Measurements from ENCODE around the gene PVALB.
A peak's percentile ranks its signal among the peaks of the same experiment; 100 is the strongest.

PVALB gene

GRCh38 chr22:36853407-36854099 is 36.7 kb upstream of the PVALB start:
- peak overlapping the region; percentile 55 for H3K4me3 Mint-ChIP-seq
- H3K36me3 Mint-ChIP-seq, result peaks cover 2% of the 10 kb centered on the region
- H3K27me3 Mint-ChIP-seq, result peaks cover 2% of the 10 kb centered on the region
- no peaks in the 10 kb centered on the region for H3K9me3 Mint-ChIP-seq
- peak overlapping the region; percentile 83 for H3K27ac Mint-ChIP-seq
- H3K4me1 Mint-ChIP-seq, result peaks cover 14% of the 10 kb centered on the region

GRCh38 chr22:36852056-36852973 is 35.5 kb upstream of the PVALB start:
- H3K9me3 Mint-ChIP-seq, result no peaks in the 10 kb centered on the region
- peak overlapping the region; percentile 49 for H3K4me3 Mint-ChIP-seq

DNA sequence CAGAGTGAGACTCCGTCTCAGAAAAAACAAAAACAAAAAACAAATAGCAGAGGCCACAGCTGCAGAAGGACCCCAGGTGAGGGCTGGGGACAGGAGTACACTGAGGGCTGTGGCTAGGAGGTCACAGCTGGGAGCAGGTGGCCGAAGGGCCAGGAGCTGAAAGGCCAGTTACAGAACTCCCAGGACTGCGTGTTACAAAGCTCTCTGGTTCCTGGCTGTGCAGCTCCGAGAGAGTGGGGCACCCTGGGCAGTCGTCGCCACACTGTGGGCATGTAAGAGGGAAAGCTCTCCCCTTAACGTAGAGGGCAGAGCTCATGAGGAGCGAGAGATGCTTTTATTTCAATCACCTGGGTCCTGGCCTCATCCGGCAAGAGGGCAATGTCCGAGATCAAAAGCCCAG is 33.8 kb upstream of the PVALB start:
- Mint-ChIP-seq H3K27ac (no peak overlapping the region), H3K9me3 (no peaks in the 10 kb centered on the region), H3K4me1 (peaks cover 8% of the 10 kb centered on the region), H3K36me3 (peaks cover 2% of the 10 kb centered on the region), H3K27me3 (peaks cover 4% of the 10 kb centered on the region), H3K4me3 (no peak overlapping the region)

More at GRCh38 chr22:36852056-36852973, 35.5 kb upstream of the PVALB start:
- Mint-ChIP-seq H3K27me3 (peaks cover 3% of the 10 kb centered on the region), H3K27ac (no peak overlapping the region), H3K36me3 (peaks cover 2% of the 10 kb centered on the region), H3K4me1 (peaks cover 14% of the 10 kb centered on the region)

DNA sequence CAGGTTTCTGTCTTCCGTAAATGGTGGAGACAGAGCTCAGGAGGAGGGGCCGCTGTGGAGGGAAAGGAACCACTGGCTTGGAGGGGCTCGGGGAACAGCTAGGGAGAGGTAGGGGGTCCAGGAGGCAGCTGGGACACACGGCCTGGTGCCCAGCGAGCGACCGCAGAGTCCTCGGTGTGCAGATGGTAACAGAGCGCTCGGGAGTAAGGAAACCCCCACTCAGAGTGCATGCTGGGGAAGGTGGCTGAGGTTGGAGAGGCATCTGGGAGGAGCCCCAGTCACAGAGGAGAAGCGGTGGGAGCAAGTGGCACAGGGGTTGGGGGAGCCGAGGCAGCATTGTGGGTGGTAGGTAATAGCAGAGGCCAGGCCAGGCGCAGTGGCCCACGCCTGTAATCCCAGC is 33.2 kb upstream of the PVALB start:
- Mint-ChIP-seq H3K27ac (no peak overlapping the region), H3K4me3 (no peak overlapping the region), H3K4me1 (peaks cover 8% of the 10 kb centered on the region), H3K27me3 (peaks cover 4% of the 10 kb centered on the region), H3K9me3 (no peaks in the 10 kb centered on the region), H3K36me3 (peaks cover 2% of the 10 kb centered on the region)

- H3K27ac Mint-ChIP-seq, result no peak overlapping the region
- H3K9me3 Mint-ChIP-seq, result no peaks in the 10 kb centered on the region
- H3K36me3 Mint-ChIP-seq, result no peaks in the 10 kb centered on the region
- H3K27me3 Mint-ChIP-seq, result peaks cover 6% of the 10 kb centered on the region
- no peak overlapping the region for H3K4me3 Mint-ChIP-seq
- H3K4me1 Mint-ChIP-seq, result no peaks in the 10 kb centered on the region
Observed at GRCh38 chr22:36846949-36847348, 30.1 kb upstream of the PVALB start.

DNA sequence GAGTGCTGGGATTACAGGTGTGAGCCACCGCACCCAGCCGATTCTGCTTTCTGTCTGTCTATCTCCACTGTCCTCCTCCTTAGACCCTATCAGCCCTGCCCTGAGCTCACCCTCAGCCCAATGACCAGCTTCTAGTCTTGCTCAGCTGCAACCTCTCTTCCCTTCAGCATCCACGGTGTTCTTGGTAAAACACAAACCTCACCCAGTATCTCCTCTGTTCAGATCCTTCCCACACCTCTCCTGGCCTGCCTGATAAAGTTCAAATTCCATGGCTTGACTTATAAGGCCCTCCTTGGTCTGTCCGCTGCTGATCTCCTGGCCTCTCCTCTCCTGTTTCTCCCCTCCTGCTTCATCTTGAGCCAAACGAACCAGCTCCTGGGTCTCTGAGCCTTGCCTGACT is 29.4 kb upstream of the PVALB start:
- no peak overlapping the region for H3K27ac Mint-ChIP-seq

DNA sequence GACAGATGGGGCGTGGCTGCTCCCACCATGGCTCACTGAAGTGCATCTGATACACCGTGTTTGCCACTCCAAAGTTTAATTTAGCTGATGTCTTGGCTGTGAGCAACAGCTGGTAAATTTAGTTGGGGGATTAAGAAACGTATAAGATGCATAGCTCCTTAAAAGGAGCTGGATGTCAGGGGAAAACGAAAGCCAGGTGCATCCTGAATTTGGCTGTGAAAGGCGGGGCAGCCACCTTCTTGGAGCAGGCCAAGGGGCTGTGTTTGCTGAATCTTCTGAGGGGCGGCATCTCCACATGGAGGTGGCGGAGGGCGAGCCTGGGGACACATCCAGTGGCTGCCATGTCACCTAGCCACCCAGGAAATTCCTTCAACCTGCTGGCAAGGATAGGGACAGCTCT is 23.3 kb upstream of the PVALB start:
- Mint-ChIP-seq H3K9me3 (no peaks in the 10 kb centered on the region), H3K4me3 (no peak overlapping the region), H3K4me1 (no peaks in the 10 kb centered on the region), H3K36me3 (no peaks in the 10 kb centered on the region), H3K27me3 (peaks cover 8% of the 10 kb centered on the region), H3K27ac (no peak overlapping the region)

More for the DNA sequence above, 29.4 kb upstream of the PVALB start:
- no peaks in the 10 kb centered on the region for H3K4me1 Mint-ChIP-seq
- no peaks in the 10 kb centered on the region for H3K36me3 Mint-ChIP-seq
- H3K9me3 Mint-ChIP-seq, result no peaks in the 10 kb centered on the region
- no peak overlapping the region for H3K4me3 Mint-ChIP-seq
- peaks cover 6% of the 10 kb centered on the region for H3K27me3 Mint-ChIP-seq

- H3K4me1 Mint-ChIP-seq, result no peaks in the 10 kb centered on the region
- H3K4me3 Mint-ChIP-seq, result no peak overlapping the region
- no peaks in the 10 kb centered on the region for H3K36me3 Mint-ChIP-seq
- H3K27ac Mint-ChIP-seq, result no peak overlapping the region
- no peaks in the 10 kb centered on the region for H3K9me3 Mint-ChIP-seq
- peaks cover 8% of the 10 kb centered on the region for H3K27me3 Mint-ChIP-seq
Observed at GRCh38 chr22:36839356-36840073, 22.7 kb upstream of the PVALB start.

DNA sequence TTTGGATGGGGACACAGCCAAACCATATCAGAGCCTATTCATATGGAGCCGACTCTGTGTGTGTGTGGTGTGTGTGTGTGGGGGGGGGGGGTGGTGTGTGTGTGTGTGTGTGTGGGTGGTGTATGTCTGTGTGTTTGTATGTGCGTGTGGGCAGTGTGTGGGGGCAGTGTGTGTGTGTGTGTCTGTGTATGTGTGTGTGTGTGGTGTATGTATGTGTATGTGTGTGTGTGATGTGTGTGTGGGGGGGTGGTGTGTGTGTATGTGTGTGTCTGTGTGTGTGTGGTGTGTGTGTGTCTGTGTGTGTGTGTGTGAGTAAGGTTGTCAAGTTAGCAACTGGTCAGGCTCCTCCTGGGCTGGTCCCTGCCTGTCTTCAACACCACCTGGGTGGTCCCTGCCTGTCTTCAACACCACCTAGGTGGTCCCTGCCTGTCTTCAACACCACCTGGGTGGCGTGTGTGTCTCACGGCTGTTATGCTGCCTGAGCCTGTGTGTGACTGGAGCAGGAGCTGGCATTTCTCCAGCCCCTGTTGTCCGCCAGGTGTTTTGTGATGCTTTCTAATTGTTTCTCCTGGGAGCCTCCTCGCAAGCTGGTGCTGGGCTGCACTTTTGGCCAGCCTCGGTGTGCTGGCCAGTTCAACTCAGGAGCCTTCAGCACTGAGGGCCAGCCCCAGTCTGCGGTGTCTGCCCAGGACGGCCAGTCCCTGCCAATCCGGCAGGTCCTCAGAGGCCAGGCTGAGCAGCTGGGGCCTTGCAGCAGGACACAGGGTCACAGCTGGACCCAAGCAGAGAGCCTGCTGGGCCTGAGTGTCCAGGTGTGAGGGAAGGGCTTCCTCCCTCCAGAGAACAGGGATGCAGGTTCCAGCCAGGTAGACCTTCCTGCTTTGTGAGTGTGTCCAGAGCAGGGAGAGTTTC is 21.5 kb upstream of the PVALB start:
- Mint-ChIP-seq H3K27ac (no peak overlapping the region), H3K9me3 (no peaks in the 10 kb centered on the region), H3K4me1 (no peaks in the 10 kb centered on the region), H3K27me3 (peaks cover 9% of the 10 kb centered on the region), H3K36me3 (no peaks in the 10 kb centered on the region), H3K4me3 (no peak overlapping the region)

- H3K27me3 Mint-ChIP-seq, result peaks cover 15% of the 10 kb centered on the region
- H3K27ac Mint-ChIP-seq, result no peak overlapping the region
- H3K4me3 Mint-ChIP-seq, result no peak overlapping the region
- no peaks in the 10 kb centered on the region for H3K9me3 Mint-ChIP-seq
- H3K36me3 Mint-ChIP-seq, result no peaks in the 10 kb centered on the region
- H3K4me1 Mint-ChIP-seq, result peaks cover 7% of the 10 kb centered on the region
Observed at GRCh38 chr22:36835903-36836302, 19.1 kb upstream of the PVALB start.

GRCh38 chr22:36833073-36833472 is 16.2 kb upstream of the PVALB start:
- no peaks in the 10 kb centered on the region for H3K9me3 Mint-ChIP-seq
- no peaks in the 10 kb centered on the region for H3K36me3 Mint-ChIP-seq
- H3K27me3 Mint-ChIP-seq, result peaks cover 12% of the 10 kb centered on the region
- no peak overlapping the region for H3K27ac Mint-ChIP-seq
- no peak overlapping the region for H3K4me3 Mint-ChIP-seq
- H3K4me1 Mint-ChIP-seq, result peaks cover 20% of the 10 kb centered on the region

- Mint-ChIP-seq H3K9me3 (no peaks in the 10 kb centered on the region), H3K27ac (no peak overlapping the region), H3K27me3 (peaks cover 11% of the 10 kb centered on the region), H3K4me3 (no peak overlapping the region), H3K4me1 (peaks cover 20% of the 10 kb centered on the region), H3K36me3 (no peaks in the 10 kb centered on the region)
Observed at GRCh38 chr22:36831717-36832116, 14.9 kb upstream of the PVALB start.

DNA sequence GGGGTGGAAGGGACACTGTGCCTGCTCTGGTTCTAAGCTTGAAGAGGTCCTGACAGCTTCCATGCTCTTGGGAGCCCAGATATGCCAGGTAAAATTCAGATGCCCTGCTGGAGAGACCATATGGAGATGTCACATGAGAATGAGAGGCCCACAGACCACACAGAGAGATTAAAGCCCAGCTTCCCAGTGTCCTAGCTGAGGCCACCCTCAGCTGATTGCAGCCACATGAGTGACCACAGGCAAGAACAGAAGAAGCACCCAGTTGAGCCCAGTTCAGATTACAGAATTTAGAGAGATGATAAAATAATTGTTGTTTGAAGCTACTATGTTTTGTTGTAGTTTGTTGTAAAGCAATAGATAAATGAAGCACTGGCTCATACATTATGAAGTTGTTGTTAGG is 14.4 kb upstream of the PVALB start:
- Mint-ChIP-seq H3K9me3 (no peaks in the 10 kb centered on the region), H3K36me3 (no peaks in the 10 kb centered on the region), H3K4me3 (no peak overlapping the region), H3K4me1 (peaks cover 20% of the 10 kb centered on the region), H3K27me3 (peaks cover 11% of the 10 kb centered on the region), H3K27ac (no peak overlapping the region)

DNA sequence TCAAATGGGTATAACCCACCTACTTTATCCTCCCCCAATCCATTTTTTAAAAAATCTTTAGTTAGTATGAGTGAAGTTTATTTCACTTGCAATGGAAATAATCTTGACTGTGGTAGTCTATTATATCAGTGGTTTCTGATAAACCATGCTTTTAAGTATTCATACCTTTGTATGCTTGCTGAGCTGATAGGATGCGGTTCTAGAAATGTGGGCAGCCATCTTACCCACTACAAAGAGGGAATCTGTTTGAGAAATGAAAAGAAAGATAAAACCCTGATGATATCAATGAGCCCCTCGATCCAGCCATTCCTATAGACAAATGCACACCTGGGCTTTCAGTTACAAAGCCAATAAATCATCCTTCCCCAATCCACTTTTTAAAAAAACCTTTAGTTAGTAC is 13.8 kb upstream of the PVALB start:
- Mint-ChIP-seq H3K4me3 (peak overlapping the region; percentile 38), H3K27me3 (peaks cover 11% of the 10 kb centered on the region)

More for the DNA sequence above, 13.8 kb upstream of the PVALB start:
- Mint-ChIP-seq H3K36me3 (no peaks in the 10 kb centered on the region), H3K27ac (peak overlapping the region; percentile 4), H3K9me3 (no peaks in the 10 kb centered on the region), H3K4me1 (peaks cover 20% of the 10 kb centered on the region)

All from activated naive CD4-positive, alpha-beta T cell treated with anti-CD3 and anti-CD28 coated beads, Interleukin-2, amount 50 U/mL, for 24 hours (primary cell).